ENCODE results near the gene OPTC.

- TF ChIP-seq GATA2 (IDR thresholded peaks at IDR 0.05; ENCODE audit: low read depth, low read length) = no peak
- TF ChIP-seq GATA3 (IDR thresholded peaks at IDR 0.05; ENCODE audit: low read depth, low read length) = no peak
Observed at GRCh38 chr1:203453616-203454015, 40.3 kb upstream of the OPTC start.
